NCI-H1930 (cell line): Measurements from ENCODE around the gene SPIB.
"Not testable (repeated sequence)": the region's sequence is repeated elsewhere in the genome, so short reads cannot be mapped to it uniquely, and the experiment has no call there.

Experiments
- DNase-seq, 2 experiments: peaks; one replicate each; lab custom pipeline; 2025; lab: John Stamatoyannopoulos, UW

SPIB gene

DNA sequence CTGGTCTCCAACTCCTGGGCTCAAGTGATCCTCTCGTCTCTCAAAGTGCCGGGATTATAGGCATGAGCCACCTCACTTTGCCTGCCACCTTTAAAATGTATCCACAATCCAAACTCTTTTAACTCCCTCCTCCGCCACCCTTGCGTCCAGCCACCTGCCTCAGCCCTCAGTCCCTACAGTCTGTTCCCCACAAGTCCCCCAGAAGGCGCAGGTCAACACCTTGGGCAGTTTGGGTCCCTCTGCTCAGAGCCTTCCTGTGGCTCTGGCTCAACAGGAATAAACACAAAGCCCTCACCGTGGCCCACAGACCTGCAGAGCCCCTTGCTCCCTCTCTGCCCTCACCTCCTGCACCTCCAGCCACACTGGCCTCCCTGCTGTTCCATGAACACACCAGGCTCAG lies 50.1 kb downstream of the SPIB start:
- DNase-seq: no peak

DNA sequence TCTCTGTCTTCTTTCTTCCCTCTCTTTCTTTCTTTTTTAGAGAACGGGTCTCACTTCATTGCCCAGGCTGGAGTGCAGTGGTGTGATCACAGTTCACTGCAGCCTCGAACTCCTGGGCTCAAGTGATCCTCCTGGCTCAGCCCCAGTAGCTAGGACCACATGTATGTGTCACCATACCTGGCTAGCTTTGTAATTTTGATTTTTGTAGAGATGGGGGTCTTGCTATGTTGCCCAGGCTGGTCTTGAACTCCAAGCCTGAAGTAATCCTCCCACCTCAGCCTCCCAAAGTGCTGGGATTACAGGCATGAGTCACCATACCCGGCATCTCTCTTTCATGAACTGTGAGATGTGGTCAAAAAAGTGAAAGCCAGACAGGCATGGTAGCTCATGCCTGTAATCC lies 54.6 kb downstream of the SPIB start:
- not testable (repeated sequence) for DNase-seq

DNA sequence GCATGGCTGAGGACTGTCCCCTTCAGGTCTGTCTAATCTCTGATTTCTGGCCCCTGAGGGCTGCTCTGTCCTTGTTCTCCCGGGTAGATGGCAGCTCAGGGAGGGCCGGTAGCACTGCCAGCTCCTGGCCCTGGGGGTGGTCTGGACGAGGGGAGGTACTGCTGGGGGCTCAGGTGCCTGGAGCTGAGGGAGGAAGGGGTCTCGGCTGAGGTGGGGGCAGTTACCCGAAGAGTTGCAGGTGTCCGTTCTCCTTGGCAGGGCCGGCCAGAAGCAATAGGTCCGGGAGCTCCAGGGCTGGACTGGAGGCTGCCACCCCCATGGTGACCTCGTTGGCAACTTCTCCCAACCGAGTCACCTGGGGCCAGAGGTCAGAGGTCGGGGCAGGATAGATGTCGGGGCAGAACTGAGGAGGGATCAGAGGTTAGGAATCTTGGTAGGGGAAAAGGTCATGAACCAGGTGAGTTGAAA lies 56.4 kb downstream of the SPIB start:
- DNase-seq: no peak

DNA sequence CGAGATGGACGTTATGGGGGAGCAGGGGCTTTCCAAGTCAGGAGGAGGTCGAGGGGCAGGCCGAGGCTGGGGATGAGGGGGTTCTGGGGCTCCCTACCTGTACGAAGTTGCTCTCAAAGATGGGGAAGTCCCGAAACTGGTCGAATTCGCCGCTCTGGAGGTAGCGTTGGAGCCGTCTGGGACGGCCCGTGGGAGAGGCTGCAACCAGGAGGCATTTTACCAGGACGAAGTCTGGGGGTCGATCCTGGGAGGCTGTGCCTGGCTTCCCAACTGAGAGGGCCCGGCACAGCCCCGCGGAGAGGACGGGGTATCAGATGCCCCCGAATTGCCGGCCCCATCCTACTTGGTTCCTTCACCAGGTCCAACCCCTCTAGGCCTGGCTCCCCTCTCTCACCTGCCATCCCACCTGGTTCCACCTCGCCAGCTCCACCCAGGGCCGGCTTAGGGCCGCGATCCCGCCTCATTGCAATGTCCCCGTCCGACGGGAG lies 57.0 kb downstream of the SPIB start:
- no peak for DNase-seq

DNA sequence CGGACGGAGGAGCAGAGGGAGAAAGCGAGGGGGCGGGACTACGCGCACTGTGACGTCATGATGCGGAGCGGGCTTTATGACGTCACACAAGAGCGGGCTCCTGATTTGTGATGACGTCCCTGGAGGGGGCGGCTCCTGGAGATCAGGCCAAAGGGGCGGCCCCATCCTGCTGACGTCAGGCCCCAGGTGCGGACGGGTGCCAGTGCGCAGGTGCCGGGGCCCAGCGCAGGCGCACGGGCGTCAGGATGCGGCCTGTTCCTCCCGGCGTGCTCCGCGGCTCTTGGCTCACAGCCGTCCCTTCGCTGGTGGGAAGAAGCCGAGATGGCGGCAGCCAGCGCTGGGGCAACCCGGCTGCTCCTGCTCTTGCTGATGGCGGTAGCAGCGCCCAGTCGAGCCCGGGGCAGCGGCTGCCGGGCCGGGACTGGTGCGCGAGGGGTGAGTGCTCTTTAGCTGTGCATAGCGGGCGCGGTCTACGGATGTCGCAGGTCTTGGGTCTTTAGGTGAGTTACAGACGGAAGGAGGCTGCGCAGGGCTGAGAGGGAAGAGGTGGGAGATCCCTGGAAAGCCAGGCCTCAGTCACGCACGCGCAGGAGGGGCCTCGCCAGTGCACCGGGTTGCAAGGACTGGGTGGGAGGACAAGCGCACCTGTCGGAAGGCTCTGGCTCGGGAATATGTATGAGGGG lies 57.6 kb downstream of the SPIB start, which contains the start of the genes EMC10 and GARIN5A:
EMC10 (plus strand) TSS at position 284 of the 683 bp plus-strand sequence; CDS start at position 322, 38 bp downstream.
GARIN5A (minus strand) TSS at position 625 of the 683 bp plus-strand sequence; CDS start at position 165, 460 bp downstream.
- DNase-seq: peak; percentile 96 to 98

DNA sequence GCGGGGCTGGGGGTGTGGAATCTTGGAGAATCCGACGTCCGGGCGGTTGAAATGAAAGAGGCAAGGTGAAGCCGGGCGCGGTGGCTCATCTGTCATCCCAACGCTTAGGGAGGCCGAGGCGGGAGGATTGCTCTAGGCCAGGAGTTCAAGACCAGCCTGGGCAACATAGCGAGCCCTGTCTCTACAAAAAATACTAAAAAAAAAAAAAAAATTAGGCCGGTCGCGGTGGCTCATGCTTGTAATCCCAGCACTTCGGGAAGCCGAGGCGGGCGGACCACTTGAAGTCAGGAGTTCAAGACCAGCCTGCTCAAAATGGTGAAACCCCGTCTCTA lies 58.1 kb downstream of the SPIB start:
- no peak for DNase-seq

DNA sequence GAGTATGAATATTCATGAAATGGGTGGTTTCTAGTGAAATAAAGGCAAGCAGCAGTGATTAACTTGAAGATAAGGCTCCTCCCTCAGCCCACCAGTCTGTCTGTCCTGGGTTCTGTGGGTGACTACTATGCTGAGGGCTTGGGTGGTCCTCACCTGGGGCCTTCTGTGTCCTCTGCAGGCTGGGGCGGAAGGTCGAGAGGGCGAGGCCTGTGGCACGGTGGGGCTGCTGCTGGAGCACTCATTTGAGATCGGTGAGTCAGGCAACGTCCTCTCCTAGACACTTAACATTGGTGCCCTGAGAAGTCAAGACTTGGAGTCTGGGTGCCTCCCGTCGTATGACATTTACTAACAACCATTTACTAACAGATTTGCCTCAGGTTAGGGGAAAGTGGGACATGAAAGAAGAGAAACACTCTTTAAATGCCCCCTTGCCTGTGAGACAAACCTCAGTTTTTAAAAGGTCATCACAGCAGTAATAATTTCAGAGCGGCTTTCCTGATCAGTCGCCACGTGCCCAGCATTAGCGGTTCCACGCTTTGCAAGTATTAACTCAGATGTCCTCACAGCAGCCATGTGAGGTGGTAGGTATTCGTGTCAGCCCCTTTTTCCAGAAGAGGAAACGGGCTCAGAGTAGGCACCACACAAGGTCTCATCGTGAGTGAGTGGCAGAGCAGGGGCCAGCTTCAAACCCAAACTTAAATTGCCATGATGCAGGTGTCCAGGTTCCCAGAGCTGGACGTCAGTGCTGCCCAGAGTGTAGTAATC lies 59.2 kb downstream of the SPIB start:
- no peak for DNase-seq

DNA sequence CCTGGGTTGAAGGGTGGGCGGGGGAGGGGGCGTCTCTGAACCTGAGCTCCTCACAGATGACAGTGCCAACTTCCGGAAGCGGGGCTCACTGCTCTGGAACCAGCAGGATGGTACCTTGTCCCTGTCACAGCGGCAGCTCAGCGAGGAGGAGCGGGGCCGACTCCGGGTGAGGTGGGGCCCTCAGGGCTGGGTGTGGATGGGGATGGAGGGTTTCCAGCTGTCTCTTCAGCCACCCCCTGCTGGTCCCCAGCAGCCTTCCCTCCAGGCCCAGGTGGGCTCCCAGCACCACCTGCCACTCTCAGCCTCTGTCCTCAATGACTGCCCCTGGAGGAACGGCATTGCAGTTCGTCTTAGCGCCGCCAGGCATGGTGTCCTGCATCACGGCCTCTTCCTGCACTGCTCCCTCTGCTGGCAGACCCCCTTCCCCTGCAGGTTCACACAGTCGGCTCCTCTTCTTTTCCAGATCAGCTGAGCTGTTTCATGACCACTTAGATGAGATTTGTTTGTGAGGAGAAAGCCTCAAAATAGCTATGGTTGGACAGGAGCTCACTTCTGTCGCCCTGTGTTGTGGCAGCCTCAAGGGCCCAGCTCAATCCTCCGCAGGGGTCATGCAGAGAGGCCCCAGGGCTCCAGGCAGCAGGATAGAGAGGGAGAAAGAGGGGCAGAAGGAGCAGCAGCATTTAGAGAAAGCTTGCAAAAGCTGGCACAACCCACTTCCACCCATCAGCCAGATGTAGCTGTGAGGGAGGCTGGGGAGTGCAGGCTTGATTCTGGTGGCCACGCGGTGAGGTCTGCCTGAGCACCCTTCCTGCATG lies 60.4 kb downstream of the SPIB start:
- no peak for DNase-seq

DNA sequence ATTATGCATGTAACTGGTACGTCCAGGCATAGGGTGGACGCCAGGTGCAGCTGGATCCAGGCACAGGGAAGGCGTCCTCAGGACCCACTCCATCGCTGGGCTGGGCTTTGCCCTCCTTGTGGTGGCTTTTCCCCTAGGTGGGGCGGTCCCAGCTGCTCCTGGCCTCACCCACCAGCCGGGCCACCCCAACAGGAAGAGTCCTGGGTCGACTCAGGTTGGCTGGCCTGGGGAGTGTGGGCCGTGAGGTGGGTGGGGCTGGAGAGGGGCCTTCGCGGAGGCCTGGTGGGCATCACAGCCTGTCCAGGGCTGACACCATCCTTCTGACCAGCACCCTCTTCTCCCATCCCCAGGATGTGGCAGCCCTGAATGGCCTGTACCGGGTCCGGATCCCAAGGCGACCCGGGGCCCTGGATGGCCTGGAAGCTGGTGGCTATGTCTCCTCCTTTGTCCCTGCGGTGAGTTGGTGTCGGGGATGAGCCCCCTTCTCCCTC lies 61.1 kb downstream of the SPIB start:
- no peak for DNase-seq

DNA sequence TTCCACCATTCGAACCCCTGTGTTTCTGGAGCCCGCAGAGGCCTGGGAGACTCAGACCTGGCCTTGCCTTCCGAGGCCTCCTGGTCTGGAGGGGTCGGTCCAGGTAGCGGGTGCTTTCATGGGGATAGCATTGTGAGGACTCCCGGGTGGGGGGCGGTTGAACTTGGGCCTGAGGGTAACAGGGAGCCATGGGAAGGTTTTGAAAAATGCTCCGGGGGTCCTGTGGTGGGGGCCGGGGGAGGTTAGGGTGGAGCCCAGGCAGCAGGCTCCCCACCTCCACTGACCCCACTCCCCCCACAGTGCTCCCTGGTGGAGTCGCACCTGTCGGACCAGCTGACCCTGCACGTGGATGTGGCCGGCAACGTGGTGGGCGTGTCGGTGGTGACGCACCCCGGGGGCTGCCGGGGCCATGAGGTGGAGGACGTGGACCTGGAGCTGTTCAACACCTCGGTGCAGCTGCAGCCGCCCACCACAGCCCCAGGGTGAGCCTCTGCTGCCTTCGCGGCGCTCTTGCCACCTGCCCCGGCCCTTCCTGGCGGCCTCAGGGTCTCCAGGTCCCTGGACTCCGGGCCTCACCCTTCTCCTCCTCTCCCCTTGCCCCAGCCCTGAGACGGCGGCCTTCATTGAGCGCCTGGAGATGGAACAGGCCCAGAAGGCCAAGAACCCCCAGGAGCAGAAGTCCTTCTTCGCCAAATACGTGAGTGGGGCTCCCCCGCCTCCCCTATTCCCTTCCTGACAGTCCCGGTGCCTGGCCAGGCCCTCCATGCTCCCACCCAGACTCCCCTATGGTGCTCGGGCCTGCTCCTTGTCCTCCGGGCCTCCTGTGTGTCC lies 61.8 kb downstream of the SPIB start:
- DNase-seq: no peak
